Right lobe of liver (tissue), 6 donors: ENCODE measurements around the gene WHRN. TPM values are rescaled to one million over a fixed set of nuclear protein-coding genes. Genes with fewer than 3 reads are reported as not detected.

Experiments
- ATAC-seq, 4 donors: fragments of 200-7000 bp; cut with Tn5 transposase; one replicate each; pipeline ENCODE4 v1.9.1; 2020; ENCODE audit warnings: mild to moderate bottlenecking in 4 of 4, moderate library complexity in 4 of 4
- DNase-seq, 3 donors: peaks; one replicate each; pipeline ENCODE4 v3.0.0-alpha.2; 2020
- H3K27ac ChIP-seq, 3 donors: fragments of 200-600 bp; one replicate each; pipeline ENCODE4 v1.8.0; 2022
- H3K27me3 ChIP-seq, 2 donors: fragments of 200-600 bp; one replicate each; pipeline ENCODE4 v1.8.0; 2022
- H3K36me3 ChIP-seq, 4 donors: fragments of 200-600 bp; sonication (generic) in 1 of 4; one replicate each; pipeline versions ENCODE4 v1.5.1 to v1.8.0; 2017 to 2022; ENCODE audit warnings: control low read depth in 1 of 4
- H3K4me1 ChIP-seq, 4 donors: fragments of 200-600 bp; sonication (generic) in 1 of 4; one replicate each; pipeline versions ENCODE4 v1.5.1 to v1.8.0; 2017 to 2022; ENCODE audit warnings: control low read depth in 1 of 4
- H3K4me3 ChIP-seq, 3 donors: fragments of 200-600 bp; one replicate each; pipeline ENCODE4 v1.8.0; 2022
- H3K9me3 ChIP-seq, 4 donors: fragments of 200-600 bp; sonication (generic) in 1 of 4; one replicate each; pipeline versions ENCODE4 v1.5.1 to v1.8.0; 2017 to 2022; ENCODE audit warnings: control low read depth in 1 of 4
- POLR2A ChIP-seq: fragments of 450-650 bp; IDR thresholded peaks from one replicate; pipeline ENCODE4 v1.6.1; 2017; ENCODE audit warnings: antibody characterized with exemption, mild to moderate bottlenecking
- WGBS: methylation state at CpG from one replicate; pipeline ENCODE4 v1.1.6; 2018; ENCODE audit warnings: low coverage, low lambda C conversion rate; ENCODE audit not compliant: insufficient coverage; ENCODE audit errors: missing lambda C conversion rate; 5-methylcytosine and 5-hydroxymethylcytosine counted together
- intact Hi-C, 2 donors: fragments of 100-400 bp; cut with DNase I; formaldehyde crosslinking; loops; one replicate each; pipeline versions ENCODE4 v1.11.2 to v1.14.1; 2022
- total RNA-seq, 6 experiments: library from RNA; depleted of rRNA in 2 of 6; stranded (reverse); fragments of >200 nt in 2 of 6; fragmentation: NEBNext Ultra II Directional in 3 of 6; extraction: Animal tissue kit (Norgen Biotek cat#: 25700) in 3 of 6; gene quantifications; one replicate each; pipeline versions ENCODE4 v1.1.0 to v1.2.4, GENCODE V29; 2016 to 2023
- TF ChIP-seq, protein P1 (sequence below), 4 donors: fragments of 200-600 bp in 3 of 4; fragments of 450-650 bp in 1 of 4; IDR thresholded peaks; one replicate each; pipeline versions ENCODE4 v1.5.1 to v1.8.0; 2016 to 2022; ENCODE audit warnings: antibody characterized with exemption in 4 of 4, mild to moderate bottlenecking in 2 of 4
- donor health status: DM: no; HTN: yes; CAD: no.
- donor health status: DM: no; HTN: no; CAD: no.
- donor health status: DM: no; HTN: no; CAD: no.
- donor health status: DM: no; HTN: yes; CAD: no.
- donor health status: DM: no; HTN: yes; CAD: no.

The WHRN gene
- total RNA-seq, 6 experiments from 2014 or later: 2.1 to 3.7 (median 2.7) TPM

DNA sequence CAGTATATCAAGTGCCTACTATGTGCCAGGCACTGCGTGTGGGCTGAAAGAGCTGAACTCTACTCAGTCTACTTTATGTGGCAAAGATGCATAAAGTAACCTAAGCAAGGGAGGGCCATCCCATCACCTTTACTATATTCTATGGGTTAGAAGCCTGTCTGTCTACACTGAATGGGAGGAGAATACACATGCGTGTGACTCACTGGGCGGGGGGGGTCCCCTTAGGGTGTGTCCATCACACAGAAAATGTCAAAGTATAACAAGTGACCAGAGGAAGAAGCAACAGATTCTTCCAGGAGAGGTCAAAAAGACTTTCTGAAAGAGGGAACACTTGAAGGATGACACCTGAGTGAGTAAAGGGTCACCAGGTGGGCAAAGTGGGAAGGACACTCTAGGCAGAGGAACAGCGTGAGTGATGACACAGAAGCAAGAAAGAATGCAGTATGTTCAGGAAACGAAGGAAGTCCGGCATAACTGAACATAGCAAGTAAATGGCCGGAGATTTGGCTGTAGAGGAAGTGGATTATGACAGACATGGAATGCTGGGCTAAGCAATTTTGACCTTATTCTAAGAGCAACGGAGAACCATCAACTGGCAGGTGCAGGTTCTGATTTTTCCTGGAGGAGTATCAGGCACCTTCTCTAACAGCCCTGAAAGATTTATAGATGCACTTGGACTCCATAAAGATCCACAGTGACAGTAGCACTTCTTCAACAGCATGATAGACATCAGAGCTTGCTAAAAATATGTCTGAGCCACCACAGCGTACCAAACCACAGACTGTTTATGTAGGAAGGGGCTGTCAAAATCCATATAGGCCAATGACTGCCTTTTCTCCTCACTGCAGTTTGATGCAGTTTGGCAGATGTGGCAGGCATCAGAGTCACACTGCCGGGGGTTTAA is 8.0 kb upstream of the WHRN start:
- Histone ChIP-seq H3K4me3 (no peak overlapping the region), H3K27ac (no peak overlapping the region), H3K4me1 (no peaks in the 10 kb centered on the region), H3K27me3 (no peaks in the 10 kb centered on the region), H3K9me3 (no peaks in the 10 kb centered on the region), H3K36me3 (no peaks in the 10 kb centered on the region)
- ATAC-seq: peak in 1 of 4 donors; percentile 17
- 47% methylated on average over 9 of the region's 10 CpGs for WGBS
- DNase-seq: no peak
- intact Hi-C loops: no loop called here
- TF ChIP-seq, protein P1, sequence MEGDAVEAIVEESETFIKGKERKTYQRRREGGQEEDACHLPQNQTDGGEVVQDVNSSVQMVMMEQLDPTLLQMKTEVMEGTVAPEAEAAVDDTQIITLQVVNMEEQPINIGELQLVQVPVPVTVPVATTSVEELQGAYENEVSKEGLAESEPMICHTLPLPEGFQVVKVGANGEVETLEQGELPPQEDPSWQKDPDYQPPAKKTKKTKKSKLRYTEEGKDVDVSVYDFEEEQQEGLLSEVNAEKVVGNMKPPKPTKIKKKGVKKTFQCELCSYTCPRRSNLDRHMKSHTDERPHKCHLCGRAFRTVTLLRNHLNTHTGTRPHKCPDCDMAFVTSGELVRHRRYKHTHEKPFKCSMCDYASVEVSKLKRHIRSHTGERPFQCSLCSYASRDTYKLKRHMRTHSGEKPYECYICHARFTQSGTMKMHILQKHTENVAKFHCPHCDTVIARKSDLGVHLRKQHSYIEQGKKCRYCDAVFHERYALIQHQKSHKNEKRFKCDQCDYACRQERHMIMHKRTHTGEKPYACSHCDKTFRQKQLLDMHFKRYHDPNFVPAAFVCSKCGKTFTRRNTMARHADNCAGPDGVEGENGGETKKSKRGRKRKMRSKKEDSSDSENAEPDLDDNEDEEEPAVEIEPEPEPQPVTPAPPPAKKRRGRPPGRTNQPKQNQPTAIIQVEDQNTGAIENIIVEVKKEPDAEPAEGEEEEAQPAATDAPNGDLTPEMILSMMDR (IDR thresholded peaks at IDR 0.05): no peak
- TF ChIP-seq POLR2A: no peak

DNA sequence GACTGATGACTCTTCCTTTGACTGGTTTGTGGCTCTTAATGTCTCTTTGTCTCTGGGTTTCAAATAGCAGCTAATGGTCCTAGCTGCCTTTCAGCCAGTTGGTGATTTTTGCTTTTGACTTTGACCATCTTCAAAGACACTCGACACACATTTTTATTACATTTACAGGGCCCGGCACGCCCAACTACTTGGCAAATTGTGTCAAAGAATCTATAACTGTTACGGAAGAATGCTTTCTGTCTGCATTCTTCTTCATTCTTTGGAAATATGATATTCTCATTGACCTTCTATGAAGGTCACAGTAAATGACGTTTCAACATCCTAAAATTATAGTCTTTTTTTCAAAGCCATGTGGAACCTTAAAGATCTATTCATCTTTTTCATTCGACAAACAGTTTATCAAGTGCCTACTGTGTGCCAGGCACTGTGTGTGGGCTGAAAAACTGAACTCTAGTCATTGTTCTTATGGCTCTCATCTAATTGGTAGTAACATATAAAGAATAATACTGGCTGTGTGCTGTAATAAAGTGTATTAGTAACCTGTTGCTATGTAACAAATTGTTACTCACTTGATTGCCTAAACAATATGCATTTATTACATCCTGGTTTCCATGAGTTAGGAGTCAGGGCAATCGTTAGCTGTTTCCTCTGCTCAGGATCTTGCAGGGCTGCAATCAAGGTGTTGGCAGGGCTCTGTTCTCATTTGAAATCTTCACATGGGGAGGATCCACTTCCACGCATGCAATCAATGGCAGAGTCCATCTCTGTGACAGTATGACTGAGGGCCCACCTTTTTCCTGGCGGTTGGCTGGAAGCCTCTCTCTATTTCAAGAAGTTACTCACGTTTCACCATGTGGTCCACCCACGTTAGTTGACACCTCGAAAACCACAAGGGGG is 7.0 kb upstream of the WHRN start:
- intact Hi-C loops: no loop called here
- Histone ChIP-seq H3K27me3 (no peaks in the 10 kb centered on the region), H3K27ac (no peak overlapping the region), H3K4me3 (no peak overlapping the region), H3K36me3 (no peaks in the 10 kb centered on the region), H3K4me1 (no peaks in the 10 kb centered on the region), H3K9me3 (no peaks in the 10 kb centered on the region)
- ATAC-seq (no peak), DNase-seq (no peak)
- WGBS: 47% methylated on average over 9 of the region's 12 CpGs
- TF ChIP-seq, protein P1 (IDR thresholded peaks at IDR 0.05): no peak
- TF ChIP-seq POLR2A: no peak

DNA sequence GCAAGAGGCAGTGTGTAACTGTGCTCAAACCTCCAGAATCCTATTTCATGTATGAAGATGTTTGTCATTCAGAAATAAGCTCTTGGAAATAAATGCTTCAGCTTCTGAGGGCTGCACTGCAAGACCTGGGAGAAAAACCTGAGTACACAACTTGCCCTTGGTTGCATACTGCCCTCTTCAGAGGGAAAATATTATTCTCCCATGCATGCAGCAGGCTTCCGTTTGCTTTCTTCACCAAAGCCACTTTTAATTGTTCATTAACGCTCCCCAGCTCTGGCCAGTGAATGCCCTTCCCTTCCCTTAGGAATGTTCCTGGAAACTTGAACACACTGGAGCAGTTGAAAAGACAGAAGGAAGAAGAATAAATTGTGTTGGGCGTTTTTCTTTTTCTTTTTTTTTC is 2.5 kb upstream of the WHRN start:
- ATAC-seq: peak in 1 of 4 donors; percentile 36
- intact Hi-C loops: loop anchor here in 1 of 2 donors (10.0 kb wide), 1 partner anchor 147 kb away; the partner anchor contains the start of gene TEX53
- Histone ChIP-seq H3K36me3 (no peaks in the 10 kb centered on the region), H3K4me3 (no peak overlapping the region), H3K27me3 (no peaks in the 10 kb centered on the region), H3K27ac (no peak overlapping the region), H3K4me1 (peaks cover 0 to 8% (median 0%) of the 10 kb centered on the region in 4 donors), H3K9me3 (no peaks in the 10 kb centered on the region)
- 7% methylated on average over 3 of the region's 3 CpGs for WGBS
- TF ChIP-seq, protein P1 (IDR thresholded peaks at IDR 0.05): peak; percentile 34 to 49 (median 39)
- TF ChIP-seq POLR2A: no peak
- no peak for DNase-seq

DNA sequence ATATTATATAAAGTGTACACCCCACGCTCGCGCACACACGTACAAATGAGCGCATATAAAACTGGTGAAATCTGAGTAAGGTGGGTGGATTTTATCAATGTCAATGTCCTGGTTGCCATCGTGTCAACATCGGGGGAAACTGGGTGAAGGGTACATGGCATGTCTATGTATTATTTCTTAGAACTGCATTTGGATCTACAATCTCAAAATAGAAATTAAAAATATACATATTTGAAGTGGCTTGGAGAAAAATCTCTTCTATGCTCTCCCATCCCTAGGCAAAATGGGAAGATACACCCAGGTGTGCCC is 763 bp upstream of the WHRN start:
- Histone ChIP-seq H3K27me3 (no peaks in the 10 kb centered on the region), H3K4me1 (peaks cover 0 to 8% (median 0%) of the 10 kb centered on the region in 4 donors), H3K27ac (no peak overlapping the region), H3K9me3 (no peaks in the 10 kb centered on the region), H3K4me3 (peak overlapping the region; percentile 53 to 68 (median 64)), H3K36me3 (no peaks in the 10 kb centered on the region)
- DNase-seq (no peak), ATAC-seq (no peak)
- no peak for TF ChIP-seq POLR2A
- TF ChIP-seq, protein P1 (IDR thresholded peaks at IDR 0.05): no peak
- 52% methylated on average over 7 of the region's 7 CpGs for WGBS
- intact Hi-C loops: loop anchor here in 1 of 2 donors (10.0 kb wide), 1 partner anchor 149 kb away; the partner anchor contains the start of gene TEX53
